CD4-positive, alpha-beta T cell treated with Interferon gamma for 1 hour (primary cell): ENCODE measurements around the gene MTERF4.
"Not testable (repeated sequence)": the region's sequence is repeated elsewhere in the genome, so short reads cannot be mapped to it uniquely, and the experiment has no call there.

Experiments
- DNase-seq: peaks from one replicate; pipeline ENCODE4 v3.0.0-alpha.2; 2020

The MTERF4 gene

GRCh38 chr2:241110607-241111439 is 8.7 kb upstream of the MTERF4 start:
- DNase-seq, result peak; percentile 17

GRCh38 chr2:241110089-241110606 is 8.1 kb upstream of the MTERF4 start:
- no peak for DNase-seq

GRCh38 chr2:241109210-241110088 is 7.4 kb upstream of the MTERF4 start:
- DNase-seq, result no peak

GRCh38 chr2:241108271-241109209 is 6.5 kb upstream of the MTERF4 start:
- peak; percentile 35 for DNase-seq

GRCh38 chr2:241107031-241107783 is 5.1 kb upstream of the MTERF4 start:
- no peak for DNase-seq

GRCh38 chr2:241105641-241106040 is 3.6 kb upstream of the MTERF4 start:
- no peak for DNase-seq

- DNase-seq, result not testable (repeated sequence)
Observed at GRCh38 chr2:241104611-241105010, 2.5 kb upstream of the MTERF4 start.

- DNase-seq, result no peak
Observed at GRCh38 chr2:241103176-241103595, 1.1 kb upstream of the MTERF4 start.

GRCh38 chr2:241099246-241099645 is 2.8 kb downstream of the MTERF4 start:
- no peak for DNase-seq

GRCh38 chr2:241096979-241097378 is 5.1 kb downstream of the MTERF4 start:
- no peak for DNase-seq

- peak; percentile 48 for DNase-seq
Observed at GRCh38 chr2:241095594-241096290, 6.3 kb downstream of the MTERF4 start.

- no peak for DNase-seq
Observed at GRCh38 chr2:241094924-241095420, 7.1 kb downstream of the MTERF4 start.

GRCh38 chr2:241094172-241094571 is 7.9 kb downstream of the MTERF4 start:
- no peak for DNase-seq

GRCh38 chr2:241093133-241093781 is 8.8 kb downstream of the MTERF4 start:
- not testable (repeated sequence) for DNase-seq

- no peak for DNase-seq
Observed at GRCh38 chr2:241092677-241093076, 9.4 kb downstream of the MTERF4 start.

GRCh38 chr2:241091734-241092445 is 10.2 kb downstream of the MTERF4 start:
- DNase-seq, result no peak

- DNase-seq, result no peak
Observed at GRCh38 chr2:241091201-241091600, 10.9 kb downstream of the MTERF4 start.

- no peak for DNase-seq
Observed at GRCh38 chr2:241088791-241089732, 13.0 kb downstream of the MTERF4 start.
